PFSK-1 (cell line): Measurements from ENCODE around the gene MMP11.

Source experiments
- FOXP2 ChIP-seq: optimal IDR thresholded peaks from 2 replicates; pipeline ENCODE3; 2011; ENCODE audit warnings: borderline replicate concordance, control low read depth, inconsistent platforms; ENCODE audit not compliant: insufficient read depth; ENCODE audit errors: extremely low read length, extremely low read depth
- POLR2AphosphoS5 ChIP-seq: IDR thresholded peaks from 2 replicates; pipeline ENCODE4 v1.6.1; 2012; ENCODE audit warnings: low read depth, mild to moderate bottlenecking, control low read depth, low read length, moderate library complexity
- REST ChIP-seq, 2 experiments: IDR thresholded peaks; 2 replicates each; pipeline versions ENCODE4 v1.6.1 to v1.8.0; 2011 to 2012; ENCODE audit warnings: low read depth in 2 of 2, low read length in 2 of 2, control low read depth in 1 of 2, inconsistent platforms in 1 of 2, mild to moderate bottlenecking in 1 of 2, moderate library complexity in 1 of 2; ENCODE audit not compliant: insufficient read depth in 1 of 2
- SIN3A ChIP-seq: IDR thresholded peaks from 2 replicates; pipeline ENCODE4 v1.6.1; 2012; ENCODE audit warnings: mild to moderate bottlenecking, low read length, moderate library complexity, borderline replicate concordance; ENCODE audit not compliant: insufficient read depth

- no peak for TF ChIP-seq POLR2AphosphoS5
- no peak for TF ChIP-seq REST (IDR thresholded peaks at IDR 0.05; ENCODE audit: insufficient read depth in 1 of 2, low read depth in 2 of 2, low read length in 2 of 2)
- no peak for TF ChIP-seq FOXP2
- TF ChIP-seq SIN3A: no peak
These were observed 18.4 kb downstream of the MMP11 start for GRCh38 chr22:23790819-23791737.
